Tibial artery (tissue), 4 donors: ENCODE results near the gene UNC5CL.

Source experiments
- DNase-seq, 2 donors: peaks; one replicate each; pipeline ENCODE4 v3.0.0-alpha.2; 2019
- H3K27ac ChIP-seq, 2 donors: fragments of 200-600 bp; sonication (generic) in 1 of 2; 1 replicate in 1 of 2; 2 replicates in 1 of 2; pipeline ENCODE4 v1.5.1; 2018 to 2019; ENCODE audit warnings: mild to moderate bottlenecking in 1 of 2
- H3K27me3 ChIP-seq, 2 donors: fragments of 200-600 bp; sonication (generic) in 1 of 2; one replicate each; pipeline versions ENCODE4 v1.5.1 to v1.6.0; 2016 to 2019
- H3K36me3 ChIP-seq, 3 donors: fragments of 200-600 bp; sonication (generic) in 2 of 3; one replicate each; pipeline ENCODE4 v1.5.1; 2016 to 2019; ENCODE audit warnings: mild to moderate bottlenecking in 2 of 3
- H3K4me1 ChIP-seq, 4 donors: fragments of 200-600 bp; sonication (generic) in 2 of 4; 1 replicate in 3 of 4; 2 replicates in 1 of 4; pipeline ENCODE4 v1.5.1; 2016 to 2019
- H3K4me3 ChIP-seq, 2 donors: fragments of 200-600 bp; sonication (generic) in 1 of 2; 1 replicate in 1 of 2; 2 replicates in 1 of 2; pipeline ENCODE4 v1.5.1; 2018 to 2019; ENCODE audit warnings: mild to moderate bottlenecking in 2 of 2
- H3K9me3 ChIP-seq, 3 donors: fragments of 200-600 bp; sonication (generic) in 1 of 3; one replicate each; pipeline ENCODE4 v1.5.1; 2016 to 2019
- CTCF ChIP-seq, 2 experiments: fragments of 200-600 bp in 1 of 2; fragments of 450-650 bp in 1 of 2; IDR thresholded peaks; one replicate each; pipeline ENCODE4 v1.5.1; 2017 to 2019; ENCODE audit warnings: antibody characterized with exemption in 2 of 2, mild to moderate bottlenecking in 1 of 2, moderate library complexity in 1 of 2
- intact Hi-C: fragments of 100-400 bp; cut with DNase I; formaldehyde crosslinking; loops from one replicate; pipeline ENCODE4 v1.15.0; 2023; ENCODE audit warnings: low total_unique reads

The UNC5CL gene

GRCh38 chr6:41073968-41074691 lies 35.1 kb upstream of the UNC5CL start:
- H3K4me3 ChIP-seq = peak overlapping the region; percentile 85 to 89
- no peak for DNase-seq
- intact Hi-C loops = no loop called here
- no peaks in the 10 kb centered on the region for H3K9me3 ChIP-seq
- H3K27ac ChIP-seq = peak overlapping the region; percentile 99
- H3K4me1 ChIP-seq = peaks cover 5 to 39% (median 25%) of the 10 kb centered on the region in 4 donors
- peaks cover 0 to 7% (median under 1%) of the 10 kb centered on the region in 3 donors for H3K36me3 ChIP-seq
- no peaks in the 10 kb centered on the region for H3K27me3 ChIP-seq
- no peak for TF ChIP-seq CTCF (IDR thresholded peaks at IDR 0.05)

- Histone ChIP-seq H3K4me3 (peak overlapping the region; percentile 85 to 89), H3K9me3 (no peaks in the 10 kb centered on the region), H3K27me3 (no peaks in the 10 kb centered on the region), H3K27ac (peak overlapping the region; percentile 99), H3K4me1 (peaks cover 5 to 39% (median 25%) of the 10 kb centered on the region in 4 donors), H3K36me3 (peaks cover 0 to 14% (median 0%) of the 10 kb centered on the region in 3 donors)
- intact Hi-C loops = no loop called here
- TF ChIP-seq CTCF (IDR thresholded peaks at IDR 0.05) = peak; percentile 12 to 55
- peak; percentile 80 to 92 for DNase-seq
Observed at GRCh38 chr6:41073203-41073967, 34.4 kb upstream of the UNC5CL start.

- DNase-seq = peak in 1 of 2 donors; percentile 98
- Histone ChIP-seq H3K36me3 (peaks cover 0 to 19% (median 0%) of the 10 kb centered on the region in 3 donors), H3K9me3 (no peaks in the 10 kb centered on the region), H3K27me3 (no peaks in the 10 kb centered on the region), H3K4me3 (peak within 1 kb of the TSS; percentile 85 to 89), H3K4me1 (peaks cover 5 to 39% (median 25%) of the 10 kb centered on the region in 4 donors), H3K27ac (peak within 1 kb of the TSS; percentile 99)
- TF ChIP-seq CTCF (IDR thresholded peaks at IDR 0.05) = no peak
- intact Hi-C loops = no loop called here
Observed at GRCh38 chr6:41072836-41073202, 33.8 kb upstream of the UNC5CL start, which contains the start of gene NFYA. Gene NFYA (plus strand): TSS chr6:41072974. CDS start chr6:41079090, 6,116 bp downstream.

- Histone ChIP-seq H3K4me3 (peak within 1 kb of the TSS; percentile 85 to 89), H3K27me3 (no peaks in the 10 kb centered on the region), H3K9me3 (no peaks in the 10 kb centered on the region), H3K36me3 (peaks cover 0 to 22% (median 0%) of the 10 kb centered on the region in 3 donors), H3K4me1 (peaks cover 5 to 39% (median 25%) of the 10 kb centered on the region in 4 donors), H3K27ac (peak within 1 kb of the TSS; percentile 99)
- no peak for TF ChIP-seq CTCF (IDR thresholded peaks at IDR 0.05)
- peak; percentile 99 to 100 for DNase-seq
- intact Hi-C loops = no loop called here
Observed at GRCh38 chr6:41071923-41072835, 33.2 kb upstream of the UNC5CL start, which contains the start of gene OARD1. Gene OARD1 (minus strand): TSS chr6:41072356. CDS start chr6:41071634, 722 bp downstream.

- H3K27ac ChIP-seq = peak overlapping the region; percentile 99
- H3K4me1 ChIP-seq = peaks cover 5 to 35% (median 24%) of the 10 kb centered on the region in 4 donors
- intact Hi-C loops = no loop called here
- TF ChIP-seq CTCF (IDR thresholded peaks at IDR 0.05) = no peak
- peak overlapping the region; percentile 85 to 89 for H3K4me3 ChIP-seq
- H3K27me3 ChIP-seq = no peaks in the 10 kb centered on the region
- no peaks in the 10 kb centered on the region for H3K9me3 ChIP-seq
- H3K36me3 ChIP-seq = peaks cover 0 to 22% (median 0%) of the 10 kb centered on the region in 3 donors
- no peak for DNase-seq
Observed at GRCh38 chr6:41071501-41071922, 32.5 kb upstream of the UNC5CL start.
